ENCODE measurements around the gene ISY1.

Gene ISY1

GRCh38 chr3:129128357-129129155 is 32.3 kb downstream of the ISY1 start:
- H3K9me3 ChIP-seq (replicated peaks; ENCODE audit: low read length), result no peaks in the 10 kb centered on the region
- H3K9ac ChIP-seq (ENCODE audit: low read depth, low read length), result no peak overlapping the region
- H3K36me3 ChIP-seq (ENCODE audit: insufficient read depth, low read length), result peaks cover 43% of the 10 kb centered on the region
- no peaks in the 10 kb centered on the region for H3K27me3 ChIP-seq (ENCODE audit: control insufficient read depth, insufficient read depth, low read length)
- H3K4me2 ChIP-seq (ENCODE audit: low read length), result no peak overlapping the region
- H3K4me3 ChIP-seq (ENCODE audit: low read length), result no peak overlapping the region
- H3K4me1 ChIP-seq (ENCODE audit: control insufficient read depth, insufficient read depth, low read length), result peaks cover 2% of the 10 kb centered on the region

- Histone ChIP-seq H3K9me3 (replicated peaks; ENCODE audit: low read length) (no peaks in the 10 kb centered on the region), H3K9ac (ENCODE audit: low read depth, low read length) (no peak overlapping the region), H3K4me3 (ENCODE audit: low read length) (no peak overlapping the region), H3K36me3 (ENCODE audit: insufficient read depth, low read length) (peaks cover 33% of the 10 kb centered on the region), H3K27me3 (ENCODE audit: control insufficient read depth, insufficient read depth, low read length) (no peaks in the 10 kb centered on the region), H3K4me1 (ENCODE audit: control insufficient read depth, insufficient read depth, low read length) (peaks cover 7% of the 10 kb centered on the region), H3K4me2 (ENCODE audit: low read length) (no peak overlapping the region)
These were observed 34.1 kb downstream of the ISY1 start for GRCh38 chr3:129126726-129127280.

- Histone ChIP-seq H3K36me3 (ENCODE audit: insufficient read depth, low read length) (peaks cover 5% of the 10 kb centered on the region), H3K9ac (ENCODE audit: low read depth, low read length) (no peak overlapping the region), H3K9me3 (replicated peaks; ENCODE audit: low read length) (no peaks in the 10 kb centered on the region), H3K27me3 (ENCODE audit: control insufficient read depth, insufficient read depth, low read length) (no peaks in the 10 kb centered on the region), H3K4me3 (ENCODE audit: low read length) (no peak overlapping the region), H3K4me2 (ENCODE audit: low read length) (no peak overlapping the region), H3K4me1 (ENCODE audit: control insufficient read depth, insufficient read depth, low read length) (peaks cover 21% of the 10 kb centered on the region)
These were observed 37.4 kb downstream of the ISY1 start for GRCh38 chr3:129123314-129124060.

GRCh38 chr3:129122412-129123011 is 38.4 kb downstream of the ISY1 start:
- Histone ChIP-seq H3K36me3 (ENCODE audit: insufficient read depth, low read length) (peaks cover 8% of the 10 kb centered on the region), H3K9me3 (replicated peaks; ENCODE audit: low read length) (no peaks in the 10 kb centered on the region), H3K4me2 (ENCODE audit: low read length) (no peak overlapping the region), H3K9ac (ENCODE audit: low read depth, low read length) (no peak overlapping the region), H3K27me3 (ENCODE audit: control insufficient read depth, insufficient read depth, low read length) (no peaks in the 10 kb centered on the region), H3K4me1 (ENCODE audit: control insufficient read depth, insufficient read depth, low read length) (peaks cover 21% of the 10 kb centered on the region), H3K4me3 (ENCODE audit: low read length) (no peak overlapping the region)

GRCh38 chr3:129121792-129122411 is 39.0 kb downstream of the ISY1 start, which contains the start of gene RAB43:
Gene RAB43 (minus strand): TSS chr3:129121804. CDS start chr3:129121489, 315 bp downstream.
- Histone ChIP-seq H3K27me3 (ENCODE audit: control insufficient read depth, insufficient read depth, low read length) (no peaks in the 10 kb centered on the region), H3K4me1 (ENCODE audit: control insufficient read depth, insufficient read depth, low read length) (peaks cover 21% of the 10 kb centered on the region), H3K36me3 (ENCODE audit: insufficient read depth, low read length) (peaks cover 11% of the 10 kb centered on the region), H3K4me3 (ENCODE audit: low read length) (peak within 1 kb of the TSS; percentile 77), H3K4me2 (ENCODE audit: low read length) (peak within 1 kb of the TSS; percentile 83), H3K9me3 (replicated peaks; ENCODE audit: low read length) (no peaks in the 10 kb centered on the region), H3K9ac (ENCODE audit: low read depth, low read length) (peak within 1 kb of the TSS; percentile 91)

GRCh38 chr3:129121016-129121791 is 39.7 kb downstream of the ISY1 start:
- Histone ChIP-seq H3K9ac (ENCODE audit: low read depth, low read length) (peak overlapping the region; percentile 91), H3K27me3 (ENCODE audit: control insufficient read depth, insufficient read depth, low read length) (no peaks in the 10 kb centered on the region), H3K9me3 (replicated peaks; ENCODE audit: low read length) (no peaks in the 10 kb centered on the region), H3K36me3 (ENCODE audit: insufficient read depth, low read length) (peaks cover 11% of the 10 kb centered on the region), H3K4me2 (ENCODE audit: low read length) (peak overlapping the region; percentile 83), H3K4me1 (ENCODE audit: control insufficient read depth, insufficient read depth, low read length) (peaks cover 27% of the 10 kb centered on the region), H3K4me3 (ENCODE audit: low read length) (peak overlapping the region; percentile 71)

- Histone ChIP-seq H3K4me1 (ENCODE audit: control insufficient read depth, insufficient read depth, low read length) (peaks cover 31% of the 10 kb centered on the region), H3K4me3 (ENCODE audit: low read length) (peak overlapping the region; percentile 71), H3K9ac (ENCODE audit: low read depth, low read length) (peak overlapping the region; percentile 91), H3K9me3 (replicated peaks; ENCODE audit: low read length) (no peaks in the 10 kb centered on the region), H3K27me3 (ENCODE audit: control insufficient read depth, insufficient read depth, low read length) (no peaks in the 10 kb centered on the region), H3K4me2 (ENCODE audit: low read length) (peak overlapping the region; percentile 83), H3K36me3 (ENCODE audit: insufficient read depth, low read length) (peaks cover 11% of the 10 kb centered on the region)
These were observed 40.4 kb downstream of the ISY1 start for GRCh38 chr3:129120254-129121004.

- Histone ChIP-seq H3K27me3 (ENCODE audit: control insufficient read depth, insufficient read depth, low read length) (no peaks in the 10 kb centered on the region), H3K9me3 (replicated peaks; ENCODE audit: low read length) (no peaks in the 10 kb centered on the region), H3K4me2 (ENCODE audit: low read length) (peak overlapping the region; percentile 83), H3K9ac (ENCODE audit: low read depth, low read length) (peak overlapping the region; percentile 91), H3K4me3 (ENCODE audit: low read length) (peak overlapping the region; percentile 71), H3K36me3 (ENCODE audit: insufficient read depth, low read length) (peaks cover 16% of the 10 kb centered on the region), H3K4me1 (ENCODE audit: control insufficient read depth, insufficient read depth, low read length) (peaks cover 31% of the 10 kb centered on the region)
These were observed 41.3 kb downstream of the ISY1 start for GRCh38 chr3:129119365-129120100.

- H3K9ac ChIP-seq (ENCODE audit: low read depth, low read length), result no peak overlapping the region
- H3K4me3 ChIP-seq (ENCODE audit: low read length), result no peak overlapping the region
- peaks cover 21% of the 10 kb centered on the region for H3K36me3 ChIP-seq (ENCODE audit: insufficient read depth, low read length)
- peaks cover 31% of the 10 kb centered on the region for H3K4me1 ChIP-seq (ENCODE audit: control insufficient read depth, insufficient read depth, low read length)
- H3K9me3 ChIP-seq (replicated peaks; ENCODE audit: low read length), result no peaks in the 10 kb centered on the region
- no peaks in the 10 kb centered on the region for H3K27me3 ChIP-seq (ENCODE audit: control insufficient read depth, insufficient read depth, low read length)
- H3K4me2 ChIP-seq (ENCODE audit: low read length), result peak overlapping the region; percentile 83
These were observed 42.1 kb downstream of the ISY1 start for GRCh38 chr3:129118745-129119144.
